Melanocyte of skin (primary cell): ENCODE data around the gene KLHL9. TPM values are rescaled to one million over a fixed set of nuclear protein-coding genes. Genes with fewer than 3 reads are reported as not detected.

Experiments used
- total RNA-seq, 2 donors: library from RNA; depleted of rRNA; stranded (reverse); fragments of >200 nt; gene quantifications; 2 replicates each; pipeline ENCODE4 v1.2.3, GENCODE V29; 2012

Gene KLHL9
- 10 to 100 TPM; 29.9 to 34.6 TPM for total RNA-seq

DNA sequence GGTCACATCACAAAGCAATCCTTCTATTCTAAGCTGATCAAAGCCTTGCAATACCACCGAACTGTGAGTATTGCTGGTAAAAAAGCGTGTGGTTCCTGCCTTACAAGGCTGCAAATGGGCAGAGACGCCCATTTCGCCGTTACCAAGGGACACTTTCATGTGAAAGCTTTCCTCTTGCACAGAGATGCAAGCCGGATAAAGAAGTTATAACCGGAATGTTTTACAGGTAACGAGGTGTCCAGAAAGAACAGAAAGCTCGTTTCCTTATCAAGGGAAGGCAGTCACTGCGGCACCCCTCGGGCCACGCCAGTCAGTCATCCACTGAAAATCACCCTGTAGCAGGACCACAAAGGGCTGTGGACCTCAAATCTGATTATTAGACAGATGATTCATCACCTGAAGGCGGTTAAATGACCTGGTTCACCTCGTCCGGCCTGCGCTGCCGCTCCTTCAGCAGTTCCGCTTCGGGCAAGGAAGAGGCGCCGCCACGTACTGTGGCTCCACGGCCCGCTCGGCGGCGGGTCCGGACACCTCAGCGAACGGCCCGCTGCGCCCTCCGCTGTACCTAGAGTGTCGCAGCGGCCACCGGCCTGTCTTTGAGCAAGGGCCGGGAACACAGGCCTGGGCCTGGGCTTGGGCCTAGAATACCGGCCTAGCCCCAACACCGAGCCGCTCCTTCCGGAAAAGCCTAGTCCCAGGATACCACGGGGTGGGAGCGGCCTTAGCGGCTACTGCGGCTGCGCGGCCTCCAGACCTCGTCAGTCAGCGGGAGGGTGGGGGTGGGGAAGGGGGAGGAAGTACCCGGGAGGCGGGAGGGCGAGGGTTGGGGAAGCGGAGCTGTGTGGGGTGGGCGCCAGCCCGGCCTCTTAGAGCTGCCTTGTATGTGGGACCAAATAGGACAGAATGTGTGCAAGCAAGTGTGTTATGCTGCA is at the start of gene KLHL9:
Gene KLHL9 (minus strand): TSS at position 704 of the 932 bp plus-strand sequence. CDS start 545 bp downstream, at position 159.

DNA sequence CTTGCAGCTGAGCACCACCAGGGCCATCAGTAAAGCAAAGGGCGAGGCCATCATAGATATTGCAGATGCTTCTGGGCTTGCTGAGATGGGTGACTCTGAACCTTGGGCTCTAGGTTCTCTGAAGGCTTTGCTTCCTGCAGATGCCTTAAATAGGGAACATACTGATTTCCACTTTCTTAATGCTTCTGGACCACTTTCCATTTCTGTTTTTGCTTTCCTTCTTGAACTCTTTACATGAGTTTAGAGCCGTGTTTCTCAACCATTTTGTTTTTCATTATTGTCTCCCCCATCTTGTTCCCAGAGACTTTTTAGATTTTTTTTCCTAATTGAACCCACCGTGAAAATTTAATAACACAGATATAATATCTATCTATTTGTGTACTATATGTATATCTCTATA is 32.8 kb upstream of the KLHL9 start, which contains the start of gene IFNA13:
Gene IFNA13 (minus strand): TSS at position 101 of the 400 bp plus-strand sequence. CDS start 47 bp downstream, at position 54.

DNA sequence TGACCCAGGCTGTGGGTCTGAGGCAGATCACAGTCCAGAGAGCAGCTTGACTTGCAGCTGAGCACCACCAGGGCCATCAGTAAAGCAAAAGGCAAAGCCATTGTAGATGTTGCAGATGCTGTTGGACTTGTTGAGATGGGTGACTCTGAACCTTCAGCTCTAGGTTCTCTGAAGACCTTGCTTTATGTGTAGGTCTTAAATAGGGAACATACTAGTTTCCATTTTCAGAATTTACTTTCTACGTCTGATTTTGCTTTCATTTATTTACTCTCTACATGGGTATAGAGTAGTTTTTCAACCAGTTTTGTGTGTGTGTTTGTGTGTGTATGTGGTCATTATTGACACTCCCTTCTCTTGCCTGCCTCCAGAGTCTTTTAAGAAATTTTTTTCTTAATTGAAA is 15.6 kb upstream of the KLHL9 start, which contains the start of gene IFNA6:
Gene IFNA6 (minus strand): TSS at position 101 of the 400 bp plus-strand sequence. CDS start 0 bp downstream, at position 101.

GRCh38 chr9:21305213-21305612 is 30.0 kb downstream of the KLHL9 start, which contains the start of gene IFNA5:
TSS of gene IFNA5 (minus strand) at chr9:21305313. CDS start at chr9:21305256, 57 bp downstream.

Other genes starting within 250 kb of the KLHL9 start
- gene IFNW1, start 193.6 kb downstream of the KLHL9 start, total RNA-seq = not detected
- not detected for gene IFNA21, start 168.7 kb downstream of the KLHL9 start, total RNA-seq
- not detected for gene IFNA4, start 147.8 kb downstream of the KLHL9 start, total RNA-seq
- gene IFNA7, start 133.2 kb downstream of the KLHL9 start, total RNA-seq = not detected
- gene IFNA10, start 128.3 kb downstream of the KLHL9 start, total RNA-seq = not detected
- gene IFNA16, start 118.1 kb downstream of the KLHL9 start, total RNA-seq = not detected
- not detected for gene IFNA17, start 107.2 kb downstream of the KLHL9 start, total RNA-seq
- not detected for gene IFNA14, start 95.4 kb downstream of the KLHL9 start, total RNA-seq
- not detected for gene IFNA5, start 30.1 kb downstream of the KLHL9 start, total RNA-seq
- gene IFNA6, start 15.5 kb upstream of the KLHL9 start, total RNA-seq = not detected
- gene IFNA13, start 32.7 kb upstream of the KLHL9 start, total RNA-seq = not detected
- not detected for gene IFNA2, start 50.0 kb upstream of the KLHL9 start, total RNA-seq
- not detected for gene IFNA8, start 73.7 kb upstream of the KLHL9 start, total RNA-seq
- gene IFNA1, start 105.0 kb upstream of the KLHL9 start, total RNA-seq = not detected
- under 1 TPM in 1 of 2 donors, not detected in 1; under 0.01 TPM for gene IFNE, start 146.9 kb upstream of the KLHL9 start, total RNA-seq